GM12878 (cell line): ENCODE results near the gene COX6B2. TPM values are rescaled to one million over a fixed set of nuclear protein-coding genes. Genes with fewer than 3 reads are reported as not detected.

Experiments used
- ATAC-seq: fragments of 200-7000 bp; cut with Tn5 transposase; 3 replicates; pipeline ENCODE4 v1.9.1; 2020; ENCODE audit warnings: mild to moderate bottlenecking, moderate library complexity
- BruUV-seq: library from RNA; stranded (reverse); fragments of 400-500 nt; replicated peaks from 2 replicates; lab custom pipeline; 2021; lab: Mats Ljungman, UMichigan
- CTCF ChIA-PET: fragments of 300-600 bp; sonication (Branson Sonifier 250); formaldehyde crosslinking; extraction: SDS; loops from one replicate; lab custom pipeline; 2021; ENCODE audit warnings: inconsistent platforms; lab: Yijun Ruan, JAX
- POLR2A ChIA-PET: fragments of 350-600 bp; formaldehyde crosslinking; extraction: SDS; loops from one replicate; lab custom pipeline; 2021; ENCODE audit warnings: inconsistent platforms; lab: Charles Lee
- RAD21 ChIA-PET: fragments of 300-600 bp; sonication (Branson Sonifier 250); formaldehyde crosslinking; loops from one replicate; lab custom pipeline; 2023; ENCODE audit warnings: antibody characterized with exemption; ENCODE audit not compliant: unreplicated experiment; lab: Charles Lee
- SMC1A ChIA-PET: fragments of 300-600 bp; sonication (Branson Sonifier 250); formaldehyde crosslinking; loops from one replicate; lab custom pipeline; 2023; ENCODE audit not compliant: unreplicated experiment, uncharacterized antibody; lab: Charles Lee
- DNase-seq: peaks from one replicate; pipeline ENCODE4 v3.0.0-alpha.2; 2011; ENCODE audit warnings: low read depth, low spot score
- FAIRE-seq: peaks from 3 replicates; lab custom pipeline; 2011; peaks lifted over from hg19 to GRCh38; lab: Jason Lieb, UNC
- H2AFZ ChIP-seq: 2 replicates; pipeline ENCODE4 v1.6.0; 2011; ENCODE audit warnings: low read depth, low read length, control low read depth; ENCODE audit not compliant: control insufficient read depth
- H3K27ac ChIP-seq: 2 replicates; pipeline ENCODE4 v1.5.1; 2011; ENCODE audit warnings: control low read depth; ENCODE audit not compliant: control insufficient read depth, insufficient read depth
- H3K27me3 ChIP-seq, 2 experiments: replicated peaks in 1 of 2; 2 replicates each; pipeline versions ENCODE4 v1.6.0 to v1.6.1; 2011; ENCODE audit warnings: low read length in 1 of 2; ENCODE audit not compliant: control insufficient read depth in 2 of 2, insufficient read depth in 2 of 2
- H3K36me3 ChIP-seq, 2 experiments: 2 replicates each; pipeline ENCODE4 v1.5.1; 2011; ENCODE audit warnings: low read length in 1 of 2; ENCODE audit not compliant: control insufficient read depth in 2 of 2, insufficient read depth in 2 of 2
- H3K4me1 ChIP-seq: 2 replicates; pipeline ENCODE4 v1.6.1; 2011; ENCODE audit warnings: mild to moderate bottlenecking, low read length, moderate library complexity, mixed read lengths; ENCODE audit not compliant: control insufficient read depth, insufficient read depth
- H3K4me2 ChIP-seq: 2 replicates; pipeline ENCODE4 v1.6.0; 2011; ENCODE audit warnings: control low read depth; ENCODE audit not compliant: control insufficient read depth, insufficient read depth
- H3K4me3 ChIP-seq: fragments of 200-600 bp; sonication (generic); 2 replicates; pipeline ENCODE4 v1.5.1; 2016
- H3K79me2 ChIP-seq: 2 replicates; pipeline ENCODE4 v1.6.0; 2011; ENCODE audit warnings: low read length; ENCODE audit not compliant: control insufficient read depth, insufficient read depth
- H3K9ac ChIP-seq: 2 replicates; pipeline ENCODE4 v1.8.0; 2011; ENCODE audit warnings: low read length, control low read depth, mixed read lengths; ENCODE audit not compliant: control insufficient read depth, insufficient read depth
- H3K9me3 ChIP-seq: replicated peaks from 3 replicates; pipeline ENCODE4 v1.5.1; 2011; ENCODE audit warnings: mild to moderate bottlenecking, low read length; ENCODE audit not compliant: control insufficient read depth, insufficient read depth
- H4K20me1 ChIP-seq: 2 replicates; pipeline ENCODE4 v1.6.0; 2011; ENCODE audit not compliant: control insufficient read depth, insufficient read depth
- CBFB ChIP-seq: IDR thresholded peaks from 2 replicates; pipeline ENCODE4 v1.6.1; 2016; ENCODE audit warnings: antibody characterized with exemption, low read depth
- CEBPB ChIP-seq, 2 experiments: fragments of 150-350 bp in 1 of 2; IDR thresholded peaks; 2 replicates each; pipeline ENCODE4 v1.6.1; 2012 to 2014; ENCODE audit warnings: low read depth in 2 of 2, low read length in 2 of 2, borderline replicate concordance in 1 of 2, inconsistent platforms in 1 of 2
- CREB1 ChIP-seq: IDR thresholded peaks from 2 replicates; pipeline ENCODE4 v1.6.1; 2012; ENCODE audit warnings: low read depth, mild to moderate bottlenecking, inconsistent platforms
- JUND ChIP-seq: IDR thresholded peaks from 2 replicates; pipeline ENCODE4 v1.6.1; 2012; ENCODE audit warnings: low read depth, mild to moderate bottlenecking, low read length, improper control_type of control experiment, moderate library complexity
- MXI1 ChIP-seq: fragments of 150-350 bp; IDR thresholded peaks from 2 replicates; pipeline ENCODE4 v1.6.1; 2011; ENCODE audit warnings: low read depth, mild to moderate bottlenecking, inconsistent platforms, low read length, improper control_type of control experiment
- NR2C1 ChIP-seq: fragments of 450-650 bp; IDR thresholded peaks from 2 replicates; pipeline ENCODE4 v1.6.1; 2017; ENCODE audit warnings: antibody characterized with exemption, mild to moderate bottlenecking, moderate library complexity
- NR2C2 ChIP-seq: IDR thresholded peaks from 2 replicates; pipeline ENCODE4 v1.6.1; 2011; ENCODE audit warnings: borderline replicate concordance, low read depth; ENCODE audit not compliant: control insufficient read depth, insufficient read length
- SRF ChIP-seq, 2 experiments: IDR thresholded peaks; 2 replicates each; pipeline ENCODE4 v1.6.1; 2011; ENCODE audit warnings: low read depth in 2 of 2, low read length in 2 of 2, mild to moderate bottlenecking in 1 of 2, moderate library complexity in 1 of 2
- ZNF274 ChIP-seq: IDR thresholded peaks from one replicate; pipeline ENCODE4 v1.8.0; 2011; ENCODE audit not compliant: insufficient read length, insufficient read depth
- WGBS: methylation state at CpG from one replicate; pipeline ENCODE4 v1.1.6; 2016; ENCODE audit warnings: low lambda C conversion rate; ENCODE audit not compliant: insufficient replicate concordance, insufficient coverage; ENCODE audit errors: missing lambda C conversion rate; 5-methylcytosine and 5-hydroxymethylcytosine counted together
- in situ Hi-C: fragments of 300-500 bp; cut with MboI; formaldehyde crosslinking; loops from 9 replicates; pipeline ENCODE4 v1.14.3; 2018; ENCODE audit warnings: mixed read lengths
- intact Hi-C: fragments of 100-400 bp; cut with micrococcal nuclease; formaldehyde crosslinking; loops from one replicate; pipeline ENCODE4 v1.14.2; 2022; ENCODE audit not compliant: unreplicated experiment
- polyA plus RNA-seq, 11 experiments: library from polyadenylated mRNA; depleted of rRNA in 4 of 11; unstranded in 6 of 11; stranded (reverse) in 5 of 11; fragments of >200 nt; fragmentation: Nextera tagmentation in 4 of 11; fragmentation: Illumina TruSeq in 1 of 11; extraction: Ambion mirVana in 4 of 11; extraction: Trizol in 1 of 11; gene quantifications; 1 replicate in 1 of 11; 2 replicates in 10 of 11; pipeline versions ENCODE4 v1.2.1 to v1.2.3, GENCODE V29; 2011 to 2016; ENCODE audit warnings: inconsistent platforms in 2 of 11, missing spikeins in 2 of 11, low read depth in 1 of 11
- total RNA-seq, 4 experiments: library from RNA; depleted of rRNA in 3 of 4; stranded (reverse); fragments of >200 nt in 3 of 4; fragmentation: Illumina TruSeq in 1 of 4; extraction: Trizol in 1 of 4; gene quantifications; 2 replicates each; pipeline versions ENCODE4 v1.2.1 to v1.2.3, GENCODE V29; 2013 to 2021
- TF ChIP-seq, protein P1 (sequence below): IDR thresholded peaks from 2 replicates; pipeline ENCODE4 v1.6.1; 2011; ENCODE audit warnings: borderline replicate concordance, low read depth, mild to moderate bottlenecking, moderate library complexity, low read length; ENCODE audit not compliant: insufficient read depth, poor library complexity, severe bottlenecking
- TF ChIP-seq, protein P2 (sequence below): IDR thresholded peaks from 2 replicates; pipeline ENCODE4 v1.6.1; 2012; ENCODE audit warnings: mild to moderate bottlenecking, low read depth, low read length
- TF ChIP-seq, protein P3 (sequence below): fragments of 150-350 bp; IDR thresholded peaks from 2 replicates; pipeline ENCODE4 v1.6.1; 2014; ENCODE audit warnings: mild to moderate bottlenecking, low read depth, low read length
- TF ChIP-seq, protein P4 (sequence below): fragments of 450-650 bp; formaldehyde crosslinking; IDR thresholded peaks from 2 replicates; pipeline ENCODE4 v1.4.0; 2022; ENCODE audit warnings: mild to moderate bottlenecking, moderate library complexity

COX6B2 gene
- total and polyA plus RNA-seq, 10 of the 15 experiments (the other 5 are each of a cell fraction or from before 2014, with no cell fraction given) = 0.05 to 0.08 (median 0.07) TPM; not detected in 6

DNA sequence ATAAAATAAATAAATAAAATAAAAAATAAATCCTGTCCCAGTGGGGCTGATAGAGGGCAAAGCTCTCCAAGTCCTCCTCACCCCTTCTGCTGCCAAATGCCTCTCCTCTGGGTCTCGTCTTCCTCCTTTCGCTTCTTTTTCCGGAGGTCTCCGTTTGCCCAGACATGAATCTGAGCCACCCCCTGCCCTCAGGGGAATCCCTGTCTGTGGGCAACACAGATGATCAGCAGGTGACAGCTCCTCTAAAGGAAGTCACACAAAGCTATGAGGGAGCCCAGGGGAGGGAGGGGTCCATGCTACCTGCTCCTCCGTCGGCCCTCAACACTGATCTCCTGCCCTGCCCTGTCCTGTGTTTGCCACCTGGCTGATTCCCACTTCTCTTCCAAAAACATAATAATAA lies 29.9 kb downstream of the COX6B2 start:
- intact Hi-C loops (no loop called here), in situ Hi-C loops (no loop called here)
- no peak overlapping the region for H3K4me2 ChIP-seq
- H3K9me3 ChIP-seq = no peaks in the 10 kb centered on the region
- H3K9ac ChIP-seq = no peak overlapping the region
- peak overlapping the region; percentile 3; the same call in 1 of the 2 replicates for H2AFZ ChIP-seq
- no peak overlapping the region for H3K27ac ChIP-seq
- H3K4me1 ChIP-seq = no peaks in the 10 kb centered on the region
- BruUV-seq = no TSS peak
- SMC1A ChIA-PET = no interaction called here
- H4K20me1 ChIP-seq = no peaks in the 10 kb centered on the region
- TF ChIP-seq SRF (IDR thresholded peaks at IDR 0.05; ENCODE audit: low read depth in 2 of 2, low read length in 2 of 2) (no peak), MXI1 (no peak), CREB1 (no peak), NR2C2 (no peak), ZNF274 (no peak), NR2C1 (no peak), JUND (no peak), CBFB (no peak), CEBPB (IDR thresholded peaks at IDR 0.05; ENCODE audit: borderline replicate concordance in 1 of 2, low read depth in 2 of 2, low read length in 2 of 2) (no peak)
- TF ChIP-seq, protein P1, sequence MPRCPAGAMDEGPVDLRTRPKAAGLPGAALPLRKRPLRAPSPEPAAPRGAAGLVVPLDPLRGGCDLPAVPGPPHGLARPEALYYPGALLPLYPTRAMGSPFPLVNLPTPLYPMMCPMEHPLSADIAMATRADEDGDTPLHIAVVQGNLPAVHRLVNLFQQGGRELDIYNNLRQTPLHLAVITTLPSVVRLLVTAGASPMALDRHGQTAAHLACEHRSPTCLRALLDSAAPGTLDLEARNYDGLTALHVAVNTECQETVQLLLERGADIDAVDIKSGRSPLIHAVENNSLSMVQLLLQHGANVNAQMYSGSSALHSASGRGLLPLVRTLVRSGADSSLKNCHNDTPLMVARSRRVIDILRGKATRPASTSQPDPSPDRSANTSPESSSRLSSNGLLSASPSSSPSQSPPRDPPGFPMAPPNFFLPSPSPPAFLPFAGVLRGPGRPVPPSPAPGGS = no peak
- TF ChIP-seq, protein P2, sequence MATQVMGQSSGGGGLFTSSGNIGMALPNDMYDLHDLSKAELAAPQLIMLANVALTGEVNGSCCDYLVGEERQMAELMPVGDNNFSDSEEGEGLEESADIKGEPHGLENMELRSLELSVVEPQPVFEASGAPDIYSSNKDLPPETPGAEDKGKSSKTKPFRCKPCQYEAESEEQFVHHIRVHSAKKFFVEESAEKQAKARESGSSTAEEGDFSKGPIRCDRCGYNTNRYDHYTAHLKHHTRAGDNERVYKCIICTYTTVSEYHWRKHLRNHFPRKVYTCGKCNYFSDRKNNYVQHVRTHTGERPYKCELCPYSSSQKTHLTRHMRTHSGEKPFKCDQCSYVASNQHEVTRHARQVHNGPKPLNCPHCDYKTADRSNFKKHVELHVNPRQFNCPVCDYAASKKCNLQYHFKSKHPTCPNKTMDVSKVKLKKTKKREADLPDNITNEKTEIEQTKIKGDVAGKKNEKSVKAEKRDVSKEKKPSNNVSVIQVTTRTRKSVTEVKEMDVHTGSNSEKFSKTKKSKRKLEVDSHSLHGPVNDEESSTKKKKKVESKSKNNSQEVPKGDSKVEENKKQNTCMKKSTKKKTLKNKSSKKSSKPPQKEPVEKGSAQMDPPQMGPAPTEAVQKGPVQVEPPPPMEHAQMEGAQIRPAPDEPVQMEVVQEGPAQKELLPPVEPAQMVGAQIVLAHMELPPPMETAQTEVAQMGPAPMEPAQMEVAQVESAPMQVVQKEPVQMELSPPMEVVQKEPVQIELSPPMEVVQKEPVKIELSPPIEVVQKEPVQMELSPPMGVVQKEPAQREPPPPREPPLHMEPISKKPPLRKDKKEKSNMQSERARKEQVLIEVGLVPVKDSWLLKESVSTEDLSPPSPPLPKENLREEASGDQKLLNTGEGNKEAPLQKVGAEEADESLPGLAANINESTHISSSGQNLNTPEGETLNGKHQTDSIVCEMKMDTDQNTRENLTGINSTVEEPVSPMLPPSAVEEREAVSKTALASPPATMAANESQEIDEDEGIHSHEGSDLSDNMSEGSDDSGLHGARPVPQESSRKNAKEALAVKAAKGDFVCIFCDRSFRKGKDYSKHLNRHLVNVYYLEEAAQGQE = no peak
- TF ChIP-seq, protein P3, sequence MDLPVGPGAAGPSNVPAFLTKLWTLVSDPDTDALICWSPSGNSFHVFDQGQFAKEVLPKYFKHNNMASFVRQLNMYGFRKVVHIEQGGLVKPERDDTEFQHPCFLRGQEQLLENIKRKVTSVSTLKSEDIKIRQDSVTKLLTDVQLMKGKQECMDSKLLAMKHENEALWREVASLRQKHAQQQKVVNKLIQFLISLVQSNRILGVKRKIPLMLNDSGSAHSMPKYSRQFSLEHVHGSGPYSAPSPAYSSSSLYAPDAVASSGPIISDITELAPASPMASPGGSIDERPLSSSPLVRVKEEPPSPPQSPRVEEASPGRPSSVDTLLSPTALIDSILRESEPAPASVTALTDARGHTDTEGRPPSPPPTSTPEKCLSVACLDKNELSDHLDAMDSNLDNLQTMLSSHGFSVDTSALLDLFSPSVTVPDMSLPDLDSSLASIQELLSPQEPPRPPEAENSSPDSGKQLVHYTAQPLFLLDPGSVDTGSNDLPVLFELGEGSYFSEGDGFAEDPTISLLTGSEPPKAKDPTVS = no peak
- TF ChIP-seq, protein P4, sequence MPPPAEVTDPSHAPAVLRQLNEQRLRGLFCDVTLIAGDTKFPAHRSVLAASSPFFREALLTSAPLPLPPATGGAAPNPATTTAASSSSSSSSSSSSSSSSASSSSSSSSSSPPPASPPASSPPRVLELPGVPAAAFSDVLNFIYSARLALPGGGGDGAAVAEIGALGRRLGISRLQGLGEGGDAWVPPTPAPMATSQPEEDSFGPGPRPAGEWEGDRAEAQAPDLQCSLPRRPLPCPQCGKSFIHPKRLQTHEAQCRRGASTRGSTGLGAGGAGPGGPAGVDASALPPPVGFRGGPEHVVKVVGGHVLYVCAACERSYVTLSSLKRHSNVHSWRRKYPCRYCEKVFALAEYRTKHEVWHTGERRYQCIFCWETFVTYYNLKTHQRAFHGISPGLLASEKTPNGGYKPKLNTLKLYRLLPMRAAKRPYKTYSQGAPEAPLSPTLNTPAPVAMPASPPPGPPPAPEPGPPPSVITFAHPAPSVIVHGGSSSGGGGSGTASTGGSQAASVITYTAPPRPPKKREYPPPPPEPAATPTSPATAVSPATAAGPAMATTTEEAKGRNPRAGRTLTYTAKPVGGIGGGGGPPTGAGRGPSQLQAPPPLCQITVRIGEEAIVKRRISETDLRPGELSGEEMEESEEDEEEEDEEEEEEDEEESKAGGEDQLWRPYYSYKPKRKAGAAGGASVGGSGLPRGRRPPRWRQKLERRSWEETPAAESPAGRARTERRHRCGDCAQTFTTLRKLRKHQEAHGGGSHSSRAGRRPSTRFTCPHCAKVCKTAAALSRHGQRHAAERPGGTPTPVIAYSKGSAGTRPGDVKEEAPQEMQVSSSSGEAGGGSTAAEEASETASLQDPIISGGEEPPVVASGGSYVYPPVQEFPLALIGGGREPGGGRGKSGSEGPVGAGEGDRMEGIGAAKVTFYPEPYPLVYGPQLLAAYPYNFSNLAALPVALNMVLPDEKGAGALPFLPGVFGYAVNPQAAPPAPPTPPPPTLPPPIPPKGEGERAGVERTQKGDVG (CRISPR knock-in tag) = no peak
- POLR2A ChIA-PET = interaction anchor here (2.2 kb wide), 1 partner anchor 14 kb away, joined by 7 read pairs; the partner anchor contains the start of gene KMT5C
- CTCF ChIA-PET = interaction anchor here (1.4 to 1.5 kb wide), 2 partner anchors 22 to 65 kb away, joined by 3 read pairs; no protein-coding TSS in a partner anchor
- H3K4me3 ChIP-seq = no peak overlapping the region
- no peaks in the 10 kb centered on the region for H3K27me3 ChIP-seq
- no peaks in the 10 kb centered on the region for H3K79me2 ChIP-seq
- 83% methylated on average over 6 of the region's 6 CpGs for WGBS
- H3K36me3 ChIP-seq = no peaks in the 10 kb centered on the region
- RAD21 ChIA-PET = interaction anchor here (1.0 kb wide), 1 partner anchor 15 kb away, joined by 3 read pairs; the partner anchor contains the start of gene KMT5C
- FAIRE-seq (no peak), ATAC-seq (no peak), DNase-seq (no peak)
